GM19035 (cell line): ENCODE results near the gene ZBTB24.

Experiments used
- ATAC-seq: cut with Tn5 transposase; IDR thresholded peaks from one replicate; pipeline ENCODE4 v1.9.1; 2021; ENCODE audit not compliant: unreplicated experiment

ZBTB24 gene

GRCh38 chr6:109429496-109429895, 53.5 kb downstream of the ZBTB24 start:
- no peak for ATAC-seq

GRCh38 chr6:109428889-109429477, 54.0 kb downstream of the ZBTB24 start:
- no peak for ATAC-seq

DNA sequence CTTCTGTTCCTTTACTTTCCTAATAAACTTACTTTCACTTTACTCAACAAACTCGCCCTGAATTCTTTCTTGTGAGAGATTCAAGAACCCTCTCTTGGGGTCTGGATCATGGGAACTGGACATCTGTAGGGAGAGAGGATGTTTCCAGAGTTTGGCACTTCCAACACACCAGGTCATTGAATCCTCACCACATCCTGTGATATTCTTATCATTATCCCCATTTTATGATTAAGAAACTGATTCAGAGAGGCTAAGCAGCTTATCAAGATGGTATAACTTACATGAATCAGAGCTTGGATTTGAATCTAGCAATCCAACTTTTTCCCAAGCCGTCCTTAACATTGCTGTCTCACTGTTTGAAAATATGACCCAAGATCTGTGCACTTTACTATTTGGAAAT, 58.1 kb downstream of the ZBTB24 start:
- ATAC-seq, result no peak

DNA sequence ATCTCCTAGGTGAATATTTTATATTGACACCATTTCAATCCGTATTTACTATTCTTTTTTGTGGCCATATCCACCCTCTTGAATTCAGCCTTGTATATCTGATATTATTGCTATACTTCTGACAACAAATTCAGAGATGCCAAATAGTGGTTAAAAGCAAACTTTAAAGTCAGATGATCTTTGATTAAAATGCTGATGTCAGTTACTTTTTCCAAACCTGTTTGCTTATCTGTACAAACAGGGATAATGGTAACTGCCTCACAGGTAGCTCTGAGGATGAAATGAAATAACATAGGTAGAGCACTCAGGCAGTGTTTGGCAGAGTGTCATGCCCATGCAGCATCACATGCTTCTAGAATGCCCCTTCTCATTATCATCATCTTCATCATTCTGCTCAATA, 61.8 kb downstream of the ZBTB24 start:
- no peak for ATAC-seq

GRCh38 chr6:109420751-109421150, 62.3 kb downstream of the ZBTB24 start:
- no peak for ATAC-seq

- no peak for ATAC-seq
Observed at GRCh38 chr6:109417646-109418045, 65.4 kb downstream of the ZBTB24 start.
